HUES6 (cell line): ENCODE results near the gene DIS3L2.

Source experiments
- H3K27ac ChIP-seq: 2 replicates; pipeline ENCODE4 v1.7.0; 2013; ENCODE audit warnings: low read depth, mild to moderate bottlenecking, low read length, inconsistent platforms
- H3K27me3 ChIP-seq: 2 replicates; pipeline ENCODE4 v1.6.1; 2013; ENCODE audit warnings: low read length; ENCODE audit not compliant: control insufficient read depth, insufficient read depth
- H3K36me3 ChIP-seq: 2 replicates; pipeline ENCODE4 v1.6.1; 2013; ENCODE audit warnings: low read length; ENCODE audit not compliant: control insufficient read depth, insufficient read depth
- H3K4me1 ChIP-seq: 2 replicates; pipeline ENCODE4 v1.6.1; 2013; ENCODE audit warnings: low read length; ENCODE audit not compliant: control insufficient read depth, insufficient read depth
- H3K4me3 ChIP-seq: 2 replicates; pipeline ENCODE4 v1.5.1; 2013; ENCODE audit warnings: low read depth, low read length
- H3K9ac ChIP-seq: one replicate; pipeline ENCODE4 v1.6.1; 2013; ENCODE audit warnings: mild to moderate bottlenecking, low read length
- H3K9me3 ChIP-seq: 2 replicates; pipeline ENCODE4 v1.6.1; 2013; ENCODE audit warnings: low read depth, low read length; ENCODE audit not compliant: control insufficient read depth, insufficient read depth

Gene DIS3L2

DNA sequence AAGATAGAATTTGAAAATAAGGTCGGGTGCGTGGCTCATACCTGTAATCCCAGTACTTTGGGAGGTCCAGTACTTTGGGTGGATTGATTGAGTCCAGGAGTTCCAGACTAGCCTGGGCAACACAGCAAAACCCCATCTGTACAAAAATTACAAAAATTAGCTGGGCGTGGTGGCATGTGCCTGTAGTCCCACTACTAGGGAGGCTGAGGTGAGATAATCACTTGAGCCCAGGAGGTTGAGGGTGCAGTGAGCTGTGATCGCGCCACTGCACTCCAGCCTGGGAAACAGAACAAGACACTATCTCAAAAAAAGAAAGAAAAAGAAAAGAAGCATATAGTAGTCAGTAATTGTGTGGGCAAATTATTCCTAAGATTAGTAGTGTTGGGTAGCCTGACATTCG is 222.8 kb downstream of the DIS3L2 start:
- H3K4me1 ChIP-seq: no peaks in the 10 kb centered on the region
- no peak overlapping the region for H3K27ac ChIP-seq
- H3K27me3 ChIP-seq: no peaks in the 10 kb centered on the region
- peaks cover 6% of the 10 kb centered on the region; the same call in 1 of the 2 replicates for H3K9me3 ChIP-seq
- no peaks in the 10 kb centered on the region for H3K36me3 ChIP-seq
- no peak overlapping the region for H3K9ac ChIP-seq
- H3K4me3 ChIP-seq: no peak overlapping the region

- Histone ChIP-seq H3K27ac (no peak overlapping the region), H3K9ac (no peak overlapping the region), H3K9me3 (peaks cover 4% of the 10 kb centered on the region; the same call in 1 of the 2 replicates), H3K4me1 (no peaks in the 10 kb centered on the region), H3K27me3 (no peaks in the 10 kb centered on the region), H3K36me3 (no peaks in the 10 kb centered on the region), H3K4me3 (no peak overlapping the region)
Measured at GRCh38 chr2:232190796-232191195, 229.3 kb downstream of the DIS3L2 start.

GRCh38 chr2:232195487-232195886 is 234.0 kb downstream of the DIS3L2 start:
- Histone ChIP-seq H3K4me1 (peaks cover 7% of the 10 kb centered on the region; the same call in 1 of the 2 replicates), H3K36me3 (no peaks in the 10 kb centered on the region), H3K27me3 (no peaks in the 10 kb centered on the region), H3K4me3 (no peak overlapping the region), H3K27ac (no peak overlapping the region), H3K9ac (no peak overlapping the region), H3K9me3 (peaks cover 4% of the 10 kb centered on the region; the same call in 1 of the 2 replicates)

GRCh38 chr2:232196802-232197201 is 235.3 kb downstream of the DIS3L2 start:
- Histone ChIP-seq H3K27ac (no peak overlapping the region), H3K9me3 (peaks cover 4% of the 10 kb centered on the region; the same call in 1 of the 2 replicates), H3K27me3 (no peaks in the 10 kb centered on the region), H3K4me3 (no peak overlapping the region), H3K9ac (no peak overlapping the region), H3K36me3 (no peaks in the 10 kb centered on the region), H3K4me1 (peaks cover 7% of the 10 kb centered on the region; the same call in 1 of the 2 replicates)

GRCh38 chr2:232200195-232200594 is 238.7 kb downstream of the DIS3L2 start:
- H3K27me3 ChIP-seq: no peaks in the 10 kb centered on the region
- H3K4me1 ChIP-seq: peaks cover 7% of the 10 kb centered on the region; the same call in 1 of the 2 replicates
- H3K27ac ChIP-seq: no peak overlapping the region
- H3K9ac ChIP-seq: no peak overlapping the region
- no peaks in the 10 kb centered on the region for H3K9me3 ChIP-seq
- H3K4me3 ChIP-seq: no peak overlapping the region
- H3K36me3 ChIP-seq: no peaks in the 10 kb centered on the region

DNA sequence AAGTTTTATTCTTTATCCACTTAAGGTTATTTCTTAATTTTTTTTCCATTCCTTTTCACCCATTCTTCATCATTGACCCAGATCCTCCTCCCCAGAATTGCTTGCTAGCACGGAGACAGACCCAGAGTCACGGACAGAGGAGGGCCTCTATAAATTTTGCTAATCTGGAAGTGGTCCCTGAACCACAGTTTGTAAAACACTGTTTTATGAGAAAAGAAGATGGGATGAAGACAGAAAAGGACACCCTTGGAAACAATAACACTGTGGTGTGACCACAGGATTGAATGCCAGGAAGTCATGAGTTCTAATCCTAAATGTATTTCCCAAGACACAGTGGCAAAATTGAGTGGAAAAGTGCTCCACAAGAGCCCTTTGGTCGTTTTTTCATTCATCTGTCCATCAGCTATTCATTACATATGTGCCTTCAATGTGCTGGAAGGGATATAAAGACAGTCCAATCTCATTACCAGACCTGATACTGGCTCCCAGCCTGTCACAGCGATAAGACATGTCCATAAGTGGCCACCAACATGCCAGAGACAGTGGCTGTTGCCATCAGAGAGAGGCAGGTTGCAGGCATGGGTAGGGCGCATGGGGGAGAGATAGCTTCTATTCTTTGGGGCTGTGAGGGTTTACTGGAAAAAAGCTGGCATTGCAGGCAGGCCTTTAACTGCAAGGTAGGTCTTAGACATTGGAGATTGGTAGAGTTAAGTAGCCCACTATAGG is 241.8 kb downstream of the DIS3L2 start:
- no peaks in the 10 kb centered on the region for H3K9me3 ChIP-seq
- H3K27ac ChIP-seq: no peak overlapping the region
- no peak overlapping the region for H3K9ac ChIP-seq
- no peak overlapping the region for H3K4me3 ChIP-seq
- no peaks in the 10 kb centered on the region for H3K36me3 ChIP-seq
- no peaks in the 10 kb centered on the region for H3K4me1 ChIP-seq
- H3K27me3 ChIP-seq: no peaks in the 10 kb centered on the region

GRCh38 chr2:232203936-232204335 is 242.4 kb downstream of the DIS3L2 start:
- Histone ChIP-seq H3K27ac (no peak overlapping the region), H3K9me3 (no peaks in the 10 kb centered on the region), H3K4me3 (no peak overlapping the region), H3K36me3 (no peaks in the 10 kb centered on the region), H3K9ac (no peak overlapping the region), H3K4me1 (no peaks in the 10 kb centered on the region), H3K27me3 (no peaks in the 10 kb centered on the region)

- no peak overlapping the region for H3K27ac ChIP-seq
- no peaks in the 10 kb centered on the region for H3K4me1 ChIP-seq
- no peaks in the 10 kb centered on the region for H3K27me3 ChIP-seq
- H3K9me3 ChIP-seq: no peaks in the 10 kb centered on the region
- no peak overlapping the region for H3K9ac ChIP-seq
- H3K4me3 ChIP-seq: no peak overlapping the region
- no peaks in the 10 kb centered on the region for H3K36me3 ChIP-seq
Measured at GRCh38 chr2:232204457-232204931, 243.0 kb downstream of the DIS3L2 start.

GRCh38 chr2:232207174-232207573 is 245.7 kb downstream of the DIS3L2 start:
- Histone ChIP-seq H3K27ac (no peak overlapping the region), H3K4me1 (no peaks in the 10 kb centered on the region), H3K9me3 (no peaks in the 10 kb centered on the region), H3K27me3 (no peaks in the 10 kb centered on the region), H3K36me3 (peaks cover 4% of the 10 kb centered on the region; the same call in 1 of the 2 replicates), H3K4me3 (no peak overlapping the region), H3K9ac (no peak overlapping the region)

DNA sequence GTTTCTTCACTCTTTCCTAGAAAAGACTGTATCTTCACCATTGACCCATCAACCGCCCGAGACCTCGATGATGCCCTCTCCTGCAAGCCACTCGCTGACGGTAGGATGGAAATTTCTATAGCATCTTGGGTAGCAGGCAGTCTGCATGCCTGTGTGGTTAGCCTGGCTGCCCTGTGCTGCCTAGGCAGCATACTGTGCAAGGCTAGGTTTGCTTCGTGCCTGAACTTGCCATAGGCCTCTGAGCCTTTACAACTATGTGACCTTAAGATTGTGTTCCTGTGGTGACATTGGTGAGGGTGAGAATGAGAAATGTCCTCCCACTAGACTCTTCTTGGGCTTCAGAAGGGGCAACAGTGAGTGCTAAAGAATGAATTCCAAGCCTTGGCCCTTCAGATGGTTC is 248.8 kb downstream of the DIS3L2 start:
- Histone ChIP-seq H3K4me1 (no peaks in the 10 kb centered on the region), H3K27ac (no peak overlapping the region), H3K36me3 (peaks cover 4% of the 10 kb centered on the region; the same call in 1 of the 2 replicates), H3K9ac (no peak overlapping the region), H3K4me3 (no peak overlapping the region), H3K9me3 (no peaks in the 10 kb centered on the region), H3K27me3 (no peaks in the 10 kb centered on the region)

DNA sequence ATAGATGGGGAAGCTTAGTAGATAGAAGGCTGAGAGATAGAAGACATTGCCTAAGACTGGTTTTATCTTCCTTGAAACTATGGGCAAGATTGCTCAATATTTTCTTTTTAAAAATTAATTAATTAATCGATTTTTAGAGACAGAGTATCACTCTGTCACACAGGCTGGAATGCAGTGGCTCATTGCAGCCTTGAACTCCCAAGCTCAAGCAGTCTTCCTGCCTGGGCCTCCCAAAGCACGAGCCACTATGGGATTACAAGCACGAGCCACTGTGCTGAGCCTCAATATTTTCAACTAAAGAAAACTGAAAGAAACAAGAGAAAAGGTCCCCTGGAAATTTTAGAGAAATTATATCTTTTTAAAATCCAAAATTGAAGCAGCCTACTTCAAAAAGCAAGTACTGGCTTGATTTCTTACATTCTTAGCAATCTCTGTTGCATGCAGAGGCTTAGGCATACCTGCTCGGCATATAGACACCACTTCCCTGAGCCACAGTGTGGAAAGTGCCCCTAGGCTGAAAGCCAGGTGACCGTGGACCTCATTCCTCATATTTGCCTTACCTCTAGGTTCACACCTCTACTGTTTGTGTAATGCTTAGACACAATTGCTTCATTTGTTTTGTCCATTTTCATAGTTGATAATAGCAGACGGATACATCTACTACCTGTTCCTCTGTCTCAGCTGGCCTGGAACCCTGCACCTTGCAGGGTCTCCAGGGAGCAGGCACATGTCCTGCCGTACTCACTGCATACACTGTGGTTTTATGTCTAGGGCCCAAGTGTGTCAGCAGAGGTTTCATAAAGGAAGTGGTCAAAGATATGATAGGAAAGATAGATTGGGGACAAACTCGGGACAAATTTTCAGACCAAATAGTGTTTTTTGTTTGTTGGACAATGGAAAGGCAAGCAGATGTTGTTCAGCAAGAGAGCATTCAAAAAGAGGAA is 250.5 kb downstream of the DIS3L2 start:
- Histone ChIP-seq H3K4me3 (no peak overlapping the region), H3K27ac (no peak overlapping the region), H3K9me3 (no peaks in the 10 kb centered on the region), H3K9ac (no peak overlapping the region), H3K4me1 (no peaks in the 10 kb centered on the region), H3K27me3 (no peaks in the 10 kb centered on the region), H3K36me3 (peaks cover 4% of the 10 kb centered on the region; the same call in 1 of the 2 replicates)
